ENCODE measurements around the gene JOSD1.

DNA sequence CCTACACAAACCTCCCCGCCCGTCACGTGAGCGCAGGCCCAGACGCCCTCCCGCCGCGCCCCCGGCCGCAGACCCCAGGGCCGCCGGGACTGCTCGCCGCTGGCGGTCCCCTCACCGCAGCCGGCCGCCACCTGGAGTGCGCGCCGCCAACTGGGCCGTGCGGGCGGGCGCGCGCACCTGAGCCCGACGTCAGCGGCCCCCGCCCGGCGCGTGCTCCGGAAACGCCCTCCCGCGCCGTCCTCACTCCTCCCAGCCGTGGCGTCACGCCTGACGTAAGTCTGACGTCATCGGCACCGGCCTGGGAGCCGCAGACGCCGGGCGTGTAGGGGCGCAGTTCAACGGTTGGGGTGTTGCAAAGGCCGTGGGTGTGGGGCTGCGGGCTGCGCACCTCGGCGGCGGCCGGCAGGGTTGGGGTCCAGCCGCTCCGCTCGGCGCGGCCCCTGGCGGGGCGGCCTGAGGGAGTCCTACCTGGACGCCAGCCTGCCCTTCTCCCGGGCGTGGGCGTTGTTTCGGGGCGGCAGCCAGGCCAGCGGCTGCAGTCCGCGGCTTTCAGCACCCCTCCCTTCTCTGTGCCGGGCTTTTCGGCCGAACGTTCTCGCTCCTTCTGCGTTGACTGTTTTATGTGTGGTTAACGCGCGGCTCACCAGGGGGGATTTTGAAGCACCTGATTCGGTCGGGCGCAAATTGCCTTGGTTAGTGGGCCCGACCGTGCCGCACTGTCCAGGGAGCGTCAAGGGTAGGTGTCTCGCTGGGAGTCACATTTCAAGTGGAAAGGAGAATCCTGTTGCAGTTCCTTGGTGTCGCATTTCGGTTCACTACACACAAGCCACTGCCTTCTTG, at the start of gene JOSD1:
- TF ChIP-seq EZH2phosphoT487 (IDR thresholded peaks at IDR 0.05; ENCODE audit: low read depth, severe bottlenecking, unreplicated experiment) = no peak
- TF ChIP-seq, protein P1, sequence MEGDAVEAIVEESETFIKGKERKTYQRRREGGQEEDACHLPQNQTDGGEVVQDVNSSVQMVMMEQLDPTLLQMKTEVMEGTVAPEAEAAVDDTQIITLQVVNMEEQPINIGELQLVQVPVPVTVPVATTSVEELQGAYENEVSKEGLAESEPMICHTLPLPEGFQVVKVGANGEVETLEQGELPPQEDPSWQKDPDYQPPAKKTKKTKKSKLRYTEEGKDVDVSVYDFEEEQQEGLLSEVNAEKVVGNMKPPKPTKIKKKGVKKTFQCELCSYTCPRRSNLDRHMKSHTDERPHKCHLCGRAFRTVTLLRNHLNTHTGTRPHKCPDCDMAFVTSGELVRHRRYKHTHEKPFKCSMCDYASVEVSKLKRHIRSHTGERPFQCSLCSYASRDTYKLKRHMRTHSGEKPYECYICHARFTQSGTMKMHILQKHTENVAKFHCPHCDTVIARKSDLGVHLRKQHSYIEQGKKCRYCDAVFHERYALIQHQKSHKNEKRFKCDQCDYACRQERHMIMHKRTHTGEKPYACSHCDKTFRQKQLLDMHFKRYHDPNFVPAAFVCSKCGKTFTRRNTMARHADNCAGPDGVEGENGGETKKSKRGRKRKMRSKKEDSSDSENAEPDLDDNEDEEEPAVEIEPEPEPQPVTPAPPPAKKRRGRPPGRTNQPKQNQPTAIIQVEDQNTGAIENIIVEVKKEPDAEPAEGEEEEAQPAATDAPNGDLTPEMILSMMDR (IDR thresholded peaks at IDR 0.05; ENCODE audit: poor library complexity) = peak; percentile 2
